NB4 (cell line): ENCODE results near the gene ANKRD33B.

ENCODE experiments used
- DNase-seq: peaks from one replicate; pipeline ENCODE4 v3.0.0; 2010; ENCODE audit warnings: low read depth
- H3K4me3 ChIP-seq: one replicate; pipeline ENCODE4 v1.5.1; 2011; ENCODE audit warnings: mild to moderate bottlenecking, low read depth, low read length, moderate library complexity
- MYC ChIP-seq: IDR thresholded peaks from 2 replicates; pipeline ENCODE4 v1.6.1; 2011; ENCODE audit warnings: low read depth, low read length
- POLR2A ChIP-seq: IDR thresholded peaks from 2 replicates; pipeline ENCODE4 v1.6.1; 2011; ENCODE audit warnings: mild to moderate bottlenecking; ENCODE audit not compliant: insufficient read length; ENCODE audit errors: extremely low read depth
- TF ChIP-seq, protein P1 (sequence below): IDR thresholded peaks from one replicate; pipeline ENCODE4 v1.5.1; 2012; ENCODE audit warnings: low read depth, low read length
- TF ChIP-seq, protein P2 (sequence below): IDR thresholded peaks from 2 replicates; pipeline ENCODE4 v1.6.1; 2011; ENCODE audit warnings: low read depth, low read length

The ANKRD33B gene

DNA sequence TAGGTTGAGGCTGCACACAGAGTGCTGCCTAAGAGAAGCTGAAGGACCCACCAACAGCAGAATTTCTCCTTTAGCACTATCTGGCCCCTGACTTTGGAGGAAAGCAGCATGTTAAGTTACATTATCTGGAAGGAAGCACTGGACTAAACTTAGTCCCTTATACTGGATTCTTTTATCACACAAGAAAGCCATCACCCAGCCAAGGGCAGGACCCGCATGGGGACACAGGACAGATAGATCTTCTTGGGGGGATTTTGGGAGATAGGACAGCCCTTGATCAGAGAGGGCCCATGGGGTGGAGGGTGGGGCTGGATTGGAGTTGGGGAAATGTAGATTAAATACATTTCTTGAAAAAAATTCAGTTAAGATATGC is 14.4 kb downstream of the ANKRD33B start:
- TF ChIP-seq POLR2A (no peak), MYC (no peak)
- TF ChIP-seq, protein P1, sequence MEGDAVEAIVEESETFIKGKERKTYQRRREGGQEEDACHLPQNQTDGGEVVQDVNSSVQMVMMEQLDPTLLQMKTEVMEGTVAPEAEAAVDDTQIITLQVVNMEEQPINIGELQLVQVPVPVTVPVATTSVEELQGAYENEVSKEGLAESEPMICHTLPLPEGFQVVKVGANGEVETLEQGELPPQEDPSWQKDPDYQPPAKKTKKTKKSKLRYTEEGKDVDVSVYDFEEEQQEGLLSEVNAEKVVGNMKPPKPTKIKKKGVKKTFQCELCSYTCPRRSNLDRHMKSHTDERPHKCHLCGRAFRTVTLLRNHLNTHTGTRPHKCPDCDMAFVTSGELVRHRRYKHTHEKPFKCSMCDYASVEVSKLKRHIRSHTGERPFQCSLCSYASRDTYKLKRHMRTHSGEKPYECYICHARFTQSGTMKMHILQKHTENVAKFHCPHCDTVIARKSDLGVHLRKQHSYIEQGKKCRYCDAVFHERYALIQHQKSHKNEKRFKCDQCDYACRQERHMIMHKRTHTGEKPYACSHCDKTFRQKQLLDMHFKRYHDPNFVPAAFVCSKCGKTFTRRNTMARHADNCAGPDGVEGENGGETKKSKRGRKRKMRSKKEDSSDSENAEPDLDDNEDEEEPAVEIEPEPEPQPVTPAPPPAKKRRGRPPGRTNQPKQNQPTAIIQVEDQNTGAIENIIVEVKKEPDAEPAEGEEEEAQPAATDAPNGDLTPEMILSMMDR: no peak
- TF ChIP-seq, protein P2, sequence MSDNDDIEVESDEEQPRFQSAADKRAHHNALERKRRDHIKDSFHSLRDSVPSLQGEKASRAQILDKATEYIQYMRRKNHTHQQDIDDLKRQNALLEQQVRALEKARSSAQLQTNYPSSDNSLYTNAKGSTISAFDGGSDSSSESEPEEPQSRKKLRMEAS: no peak
- DNase-seq: no peak
- H3K4me3 ChIP-seq: no peak overlapping the region

DNA sequence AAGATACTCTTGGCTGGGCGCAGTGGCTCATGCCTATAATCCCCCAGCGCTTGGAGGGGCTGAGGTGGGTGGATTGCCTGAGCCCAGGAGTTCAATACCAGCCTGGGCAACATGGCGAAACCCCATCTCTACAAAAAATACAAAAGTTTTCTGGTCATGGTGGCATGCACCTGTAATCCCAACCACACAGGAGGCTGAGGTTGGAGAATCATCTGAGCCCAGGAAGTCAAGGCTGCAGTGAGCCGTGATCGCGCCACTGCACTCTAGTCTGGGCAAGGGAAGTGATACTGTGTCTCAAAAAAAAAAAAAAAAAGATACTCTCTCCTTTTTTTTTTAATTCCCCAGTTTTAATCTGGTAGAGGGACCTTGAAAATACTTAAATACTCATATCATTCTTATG is 15.0 kb downstream of the ANKRD33B start:
- TF ChIP-seq, protein P2: no peak
- TF ChIP-seq MYC (no peak), POLR2A (no peak)
- TF ChIP-seq, protein P1: no peak
- DNase-seq: no peak
- no peak overlapping the region for H3K4me3 ChIP-seq

DNA sequence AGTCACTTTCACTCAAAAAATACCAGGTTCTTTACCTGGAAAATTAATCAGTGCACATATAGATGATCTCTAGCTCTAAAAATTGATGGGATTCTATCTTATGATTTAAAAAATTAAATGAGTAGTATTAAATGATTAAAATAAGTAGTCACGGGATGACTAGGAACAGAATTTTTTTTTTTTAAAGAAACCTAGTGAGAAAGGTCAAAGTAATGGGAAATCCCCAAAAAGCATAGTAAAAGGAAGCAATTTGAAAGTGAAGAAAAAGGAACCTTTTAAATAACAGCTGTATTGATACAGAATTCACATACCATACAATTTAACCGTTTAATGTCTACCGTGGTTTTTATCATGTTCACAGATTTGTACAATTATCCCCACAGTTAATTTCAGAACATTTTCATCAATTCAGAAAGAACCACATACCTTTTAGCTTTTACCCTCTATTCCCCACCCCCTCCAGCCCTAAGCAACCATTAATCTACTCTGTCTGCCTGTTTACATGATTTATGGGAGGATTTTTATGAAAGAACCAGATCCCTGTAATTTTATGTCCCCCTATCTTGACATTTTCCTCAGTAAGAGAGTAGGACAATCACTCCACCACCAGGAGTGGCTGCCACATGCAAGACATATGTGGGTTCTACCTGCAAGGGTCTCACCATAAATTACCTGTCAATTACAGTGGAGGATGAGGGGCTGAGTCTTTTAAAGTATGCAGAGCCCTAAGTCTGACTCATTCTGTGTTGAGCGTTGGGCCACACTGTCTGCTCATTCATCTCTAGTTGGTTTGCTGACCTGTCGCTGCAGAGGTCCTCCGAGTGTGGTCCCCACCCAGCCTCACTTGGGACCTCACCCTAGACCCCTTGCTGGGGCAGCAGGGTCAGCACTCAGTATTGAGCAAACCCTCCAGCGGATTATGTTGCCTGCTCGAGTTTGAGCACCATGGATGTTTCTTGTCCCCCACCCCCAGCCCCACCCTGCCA is 16.0 kb downstream of the ANKRD33B start:
- TF ChIP-seq POLR2A (no peak), MYC (no peak)
- TF ChIP-seq, protein P1: no peak
- TF ChIP-seq, protein P2: no peak
- no peak for DNase-seq
- H3K4me3 ChIP-seq: no peak overlapping the region

DNA sequence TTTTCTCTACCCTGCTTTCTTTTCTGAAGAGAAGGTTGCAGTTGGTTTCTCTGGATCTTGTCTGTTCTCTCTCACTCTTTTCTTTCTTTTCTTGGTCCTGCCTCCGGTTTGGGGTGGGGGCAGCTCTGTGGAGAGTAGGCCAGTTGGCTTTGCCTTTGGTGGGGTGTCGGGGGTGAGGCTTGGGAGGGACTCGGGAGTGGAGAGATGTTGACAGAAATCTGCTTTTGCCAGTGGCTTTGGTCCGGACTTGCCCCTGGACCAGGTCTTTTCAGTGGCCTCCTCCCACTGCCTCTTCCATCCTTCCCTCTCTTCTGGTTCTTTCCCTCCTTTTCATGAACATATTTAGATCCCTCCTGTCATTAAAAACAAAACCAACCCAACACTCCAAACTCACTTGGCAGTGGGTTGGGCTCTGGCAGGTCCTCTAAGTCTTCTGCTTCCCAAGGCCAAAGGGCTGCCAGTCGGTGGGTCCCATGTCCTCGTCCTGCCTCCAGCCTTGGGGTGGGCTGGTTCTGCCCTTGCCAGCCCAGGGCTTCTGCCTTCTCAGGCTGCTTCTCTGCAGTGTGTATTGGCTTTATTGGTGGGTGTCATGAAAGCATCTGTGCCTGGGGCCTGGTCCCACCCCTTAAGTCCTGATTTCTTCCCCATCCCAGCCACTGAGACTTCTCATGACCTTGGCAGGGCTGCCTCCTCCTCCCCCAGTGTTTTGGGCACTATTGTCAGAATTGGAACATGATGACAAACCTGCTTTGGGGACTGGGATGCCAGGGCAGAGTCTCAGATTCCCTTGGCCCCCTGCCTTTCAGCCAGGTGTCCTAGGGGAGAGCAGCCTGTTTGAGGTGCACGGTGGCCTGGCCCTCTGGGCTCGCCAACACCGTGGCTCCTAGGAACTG is 16.9 kb downstream of the ANKRD33B start:
- no peak for DNase-seq
- H3K4me3 ChIP-seq: no peak overlapping the region
- TF ChIP-seq MYC (no peak), POLR2A (no peak)
- TF ChIP-seq, protein P2: no peak
- TF ChIP-seq, protein P1: no peak

DNA sequence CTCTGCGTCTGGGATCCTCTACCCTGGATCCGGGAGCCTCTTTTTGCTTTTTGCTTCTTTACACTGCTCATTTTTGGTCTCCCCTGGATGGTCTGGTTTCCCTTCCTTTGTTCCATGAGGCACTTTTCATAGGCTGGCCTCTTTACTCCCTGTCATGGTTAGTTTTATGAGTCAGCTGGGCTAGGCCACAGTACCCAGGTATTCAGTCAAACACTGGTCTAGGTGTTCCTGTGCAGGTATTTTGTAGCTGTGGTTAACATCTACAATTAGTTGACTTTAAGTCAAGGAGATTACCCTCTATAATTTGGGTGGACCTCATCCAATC is 17.5 kb downstream of the ANKRD33B start:
- no peak overlapping the region for H3K4me3 ChIP-seq
- TF ChIP-seq, protein P1: no peak
- TF ChIP-seq, protein P2: no peak
- TF ChIP-seq MYC: no peak
- TF ChIP-seq POLR2A: no peak
- DNase-seq: no peak
